Measurements from ENCODE around the gene SYT1.
"Not testable (repeated sequence)": the region's sequence is repeated elsewhere in the genome, so short reads cannot be mapped to it uniquely, and the experiment has no call there.

Gene SYT1

DNA sequence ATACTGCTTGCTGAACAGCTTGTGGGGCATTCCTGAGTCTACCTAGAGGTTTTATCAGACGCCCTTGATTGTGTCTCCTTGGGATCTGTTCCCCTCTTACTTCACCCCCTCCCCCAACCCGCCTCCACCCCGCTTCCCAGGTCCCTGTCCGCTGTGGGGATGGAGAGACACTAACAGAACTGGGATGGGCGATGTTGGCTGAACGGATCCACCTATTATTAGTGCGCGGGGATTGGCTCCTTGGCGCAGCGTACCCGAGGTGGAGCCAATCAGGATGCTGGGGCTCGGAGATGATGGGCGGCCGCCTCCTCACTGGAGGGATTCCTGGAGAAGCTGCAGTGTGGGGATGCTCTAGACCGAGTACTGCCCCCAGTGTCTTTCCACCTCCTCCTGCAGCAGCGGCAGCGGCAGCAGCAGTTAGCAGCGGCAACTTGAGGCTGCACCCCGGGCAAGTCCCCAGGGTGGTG, at the start of gene SYT1:
SYT1 (plus strand) TSS at position 372 of the 467 bp plus-strand sequence.
- no peak for DNase-seq

DNA sequence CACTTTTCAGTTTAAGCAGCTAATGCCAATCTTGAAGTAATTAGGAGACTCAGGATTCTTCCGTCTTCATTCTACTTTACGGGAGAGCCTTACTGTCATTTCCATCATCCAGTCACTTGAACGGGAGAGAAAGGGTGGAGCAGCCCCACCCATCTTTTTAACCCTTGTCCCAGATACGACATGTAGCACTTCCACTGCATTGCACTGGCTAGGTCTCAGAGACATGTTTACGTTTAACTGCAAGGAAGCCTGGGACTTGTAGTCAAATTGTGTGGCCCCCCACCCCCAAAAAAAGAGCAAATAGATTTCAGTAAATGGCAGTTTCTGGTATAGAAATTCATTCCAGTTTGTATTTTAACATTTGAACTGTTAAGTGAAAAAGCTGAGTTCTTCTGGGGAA, 46.1 kb upstream of the SYT1 start:
- no peak for DNase-seq

DNA sequence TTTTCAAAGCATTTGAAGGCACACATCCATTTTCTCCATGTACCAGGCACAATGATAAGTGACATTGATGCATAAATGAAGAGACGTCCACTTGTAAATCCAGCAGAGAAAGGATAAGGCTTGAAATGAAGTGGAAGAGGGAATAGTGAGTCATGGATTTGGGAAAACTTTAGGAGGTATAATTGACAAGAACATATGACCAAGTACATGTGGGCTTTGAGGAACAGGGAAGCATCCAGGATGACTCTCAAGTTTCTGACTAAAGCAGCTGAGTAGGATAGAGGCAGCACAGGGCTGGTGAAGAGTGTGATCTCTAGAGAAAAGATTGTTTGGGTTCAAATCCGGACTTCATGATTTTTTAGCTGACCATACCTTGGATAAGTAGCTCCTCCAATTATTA, 43.6 kb upstream of the SYT1 start:
- DNase-seq: no peak

DNA sequence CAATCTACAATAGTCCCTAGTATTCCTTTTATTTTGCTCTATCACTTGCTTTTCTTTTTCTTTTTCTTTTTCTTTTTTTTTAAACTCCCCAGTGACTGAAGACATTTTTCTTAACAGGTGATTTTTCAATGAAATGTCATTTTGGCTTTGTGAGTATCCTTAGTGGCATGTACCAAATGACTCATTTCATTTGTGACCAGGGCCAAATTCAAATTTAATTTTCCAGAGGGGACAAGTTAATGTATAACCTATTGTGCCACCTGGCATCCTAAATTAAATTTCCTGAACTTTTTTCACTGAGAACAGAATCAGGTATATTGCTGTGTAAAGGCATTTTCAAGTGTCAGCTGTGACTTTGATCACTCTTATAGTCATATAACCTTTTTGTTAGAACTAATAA, 39.7 kb upstream of the SYT1 start:
- no peak for DNase-seq

DNA sequence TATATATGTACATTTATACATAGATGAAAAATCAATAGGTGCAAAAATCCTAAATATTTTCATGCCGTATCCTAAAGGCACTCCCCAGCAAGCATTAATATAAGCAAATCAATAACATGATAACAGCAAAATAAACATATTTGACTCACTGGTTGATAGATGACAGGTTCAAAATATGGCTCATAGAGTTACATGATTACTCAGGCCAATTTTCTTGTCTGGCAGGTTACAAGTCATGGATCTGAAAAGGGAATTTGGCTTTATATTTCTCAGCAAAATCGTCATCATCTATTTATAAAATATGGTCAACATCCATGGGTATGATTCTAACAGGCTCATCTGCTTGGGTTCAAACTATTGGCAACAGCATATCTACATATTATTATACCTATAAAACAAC, 34.9 kb upstream of the SYT1 start:
- DNase-seq: no peak

DNA sequence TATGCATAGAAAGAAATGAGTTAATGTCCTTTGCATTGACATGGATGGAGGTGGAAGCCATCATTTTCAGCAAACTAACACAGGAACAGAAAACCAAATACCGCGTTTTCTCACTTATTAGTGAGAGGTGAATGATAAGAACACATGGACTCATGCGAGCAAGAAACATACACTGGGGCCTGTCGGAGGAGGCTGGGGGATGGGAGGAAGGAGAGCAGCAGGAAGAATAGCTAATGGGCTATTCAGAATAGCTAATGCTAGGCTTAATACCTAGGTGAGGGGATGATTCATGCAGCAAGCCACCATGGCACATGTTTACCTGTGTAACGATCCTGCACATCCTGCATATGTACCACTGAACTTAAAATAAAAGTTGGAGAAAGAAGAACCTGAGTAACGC, 29.1 kb upstream of the SYT1 start:
- DNase-seq: no peak

DNA sequence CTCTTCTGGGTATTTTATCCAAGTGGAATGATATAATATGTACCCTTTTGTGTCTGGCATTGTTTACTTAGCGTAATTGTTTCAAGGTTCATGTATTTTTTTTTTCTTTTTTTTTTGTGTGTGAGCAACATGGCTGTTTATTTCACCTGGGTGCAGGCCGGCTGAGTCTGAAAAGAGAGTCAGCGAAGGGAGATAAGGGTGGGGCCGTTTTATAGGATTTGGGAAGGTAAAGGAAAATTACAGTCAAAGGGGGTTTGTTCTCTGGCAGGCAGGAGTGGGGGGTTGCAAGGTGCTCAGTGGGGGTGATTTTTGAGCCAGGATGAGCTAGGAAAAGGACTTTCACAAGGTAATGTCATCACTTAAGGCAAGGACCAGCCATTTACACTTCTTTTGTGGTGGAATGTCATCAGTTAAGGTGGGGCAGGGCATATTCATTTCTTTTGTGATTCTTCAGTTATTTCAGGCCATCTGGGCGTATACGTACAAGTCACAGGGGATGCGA, 24.0 kb upstream of the SYT1 start:
- DNase-seq: not testable (repeated sequence)

DNA sequence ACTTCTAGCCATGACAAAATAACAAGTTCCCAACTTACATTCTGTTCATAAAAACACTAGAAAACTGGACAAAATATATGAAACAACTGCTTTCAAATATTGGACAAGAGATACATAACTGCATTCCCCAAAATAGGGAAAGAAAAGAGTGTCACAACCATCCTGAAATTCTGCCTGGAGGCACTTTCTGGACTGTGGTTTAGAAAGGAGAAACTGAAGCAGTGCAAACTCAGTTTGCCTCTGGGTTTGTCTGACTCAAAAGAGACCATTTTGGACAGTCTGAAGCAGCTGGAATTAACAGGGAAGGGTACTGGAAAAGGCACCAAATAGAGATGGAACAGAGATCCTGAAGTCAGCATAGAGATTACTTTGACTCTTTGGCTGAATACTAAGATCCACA, 11.3 kb upstream of the SYT1 start:
- DNase-seq: no peak

DNA sequence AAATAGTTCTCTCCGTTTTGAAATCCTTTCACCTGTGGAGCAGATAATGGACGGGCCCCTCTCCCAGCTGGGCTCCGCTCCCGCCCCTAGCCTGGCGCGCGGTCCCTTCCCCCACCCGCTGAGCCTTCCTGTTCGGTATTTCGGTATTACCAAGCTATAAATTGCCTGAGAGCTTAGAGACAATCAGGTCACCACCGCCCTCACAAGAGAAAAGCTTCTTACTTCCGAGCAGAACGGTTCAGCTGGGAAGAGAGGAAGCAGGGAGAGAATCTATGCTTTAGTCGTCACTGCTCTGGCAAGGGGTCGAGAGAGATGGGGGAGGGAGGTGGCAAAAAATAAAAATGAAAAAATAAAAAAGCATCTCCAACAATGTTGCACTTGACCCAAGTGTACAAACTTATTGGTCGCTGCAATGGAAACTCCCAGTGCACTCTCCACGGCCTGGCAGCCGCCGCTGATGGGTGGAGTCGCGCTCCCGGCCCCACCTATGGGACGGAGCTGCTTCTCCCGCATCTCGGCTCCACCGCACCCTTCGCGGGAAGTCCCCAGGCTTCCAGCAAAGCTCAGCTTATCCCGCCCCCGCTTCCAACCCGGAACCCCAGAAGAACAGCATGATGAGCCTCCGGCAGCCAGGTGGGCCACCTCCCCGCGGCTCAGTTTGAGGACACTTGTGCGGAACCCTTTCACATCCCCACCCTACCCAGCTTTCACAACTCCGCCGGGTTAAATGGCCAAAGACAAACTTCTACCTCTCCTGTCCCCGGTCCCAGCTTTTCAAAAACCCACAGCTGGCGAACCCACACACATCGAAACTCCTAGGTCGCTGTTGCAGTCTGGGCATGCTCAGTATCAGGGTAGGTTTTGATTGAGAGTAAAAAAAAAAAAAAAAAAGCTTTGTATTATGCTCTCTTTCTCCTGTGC, 832 bp upstream of the SYT1 start:
- no peak for DNase-seq

DNA sequence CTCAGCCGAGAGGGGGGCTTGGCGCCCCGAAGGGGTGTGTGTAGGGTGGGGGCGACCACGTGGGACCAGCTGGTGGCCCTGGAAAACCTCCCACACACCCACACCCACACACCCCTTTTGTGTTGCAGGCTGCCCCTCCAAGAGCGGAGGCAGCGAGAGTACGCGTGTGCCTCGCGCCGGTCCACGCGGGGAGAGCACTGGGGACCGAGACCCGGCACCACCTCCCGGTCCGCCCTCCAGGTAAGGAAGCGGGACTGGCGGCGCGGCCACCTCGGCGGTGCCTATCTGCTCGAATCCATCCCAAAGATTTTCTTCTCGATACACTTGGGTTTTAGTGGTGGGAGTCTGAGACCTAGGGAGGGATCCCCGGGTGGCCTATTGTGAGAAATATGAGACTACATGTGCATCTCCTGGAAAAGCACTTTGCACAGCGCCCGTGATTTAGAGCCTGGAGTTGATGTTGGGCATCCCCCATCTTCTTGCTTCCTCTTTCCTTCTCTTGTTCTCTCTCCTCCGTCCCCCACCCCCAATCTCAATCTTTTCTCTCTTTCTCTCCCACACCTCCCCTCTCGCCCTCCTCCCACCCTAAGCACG, 393 bp downstream of the SYT1 start:
- DNase-seq: no peak

DNA sequence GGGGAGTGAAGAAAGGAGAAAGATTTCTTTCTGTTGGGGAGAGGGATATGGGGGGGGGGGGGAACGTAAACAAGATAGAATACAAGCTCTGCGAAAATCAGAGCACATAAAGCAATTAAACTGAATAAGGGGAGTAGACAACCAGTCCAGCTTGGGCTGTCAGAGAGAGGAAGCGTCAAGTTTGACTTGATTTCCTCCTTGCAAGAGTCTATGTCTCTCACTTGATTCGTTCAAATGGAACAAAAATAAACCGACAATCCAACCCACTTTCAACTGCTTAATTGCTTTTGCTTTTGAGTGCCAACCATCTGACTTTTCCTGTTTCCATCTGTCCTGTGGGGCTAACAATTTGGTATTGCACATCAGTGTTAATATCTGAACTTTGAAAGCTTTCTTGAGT, 942 bp downstream of the SYT1 start:
- DNase-seq: no peak

DNA sequence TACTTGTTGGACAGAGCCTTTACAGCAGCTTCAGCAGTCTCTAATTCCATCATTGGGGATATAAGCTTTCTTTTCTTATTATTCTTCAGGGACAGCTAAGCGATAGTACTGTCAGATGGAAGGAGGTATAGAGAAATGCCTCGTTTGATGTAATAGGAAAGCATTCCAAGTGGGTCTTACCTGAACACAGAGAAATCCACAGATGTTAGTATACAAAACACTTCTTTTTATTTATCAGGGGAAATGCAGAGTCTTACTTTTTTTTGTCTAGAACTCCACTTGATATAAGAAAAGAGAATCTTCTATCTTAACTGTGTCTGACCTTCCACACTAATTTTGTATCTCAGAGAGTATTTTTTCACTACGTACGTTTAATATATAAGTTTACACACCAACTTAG, 1.9 kb downstream of the SYT1 start:
- DNase-seq: no peak

DNA sequence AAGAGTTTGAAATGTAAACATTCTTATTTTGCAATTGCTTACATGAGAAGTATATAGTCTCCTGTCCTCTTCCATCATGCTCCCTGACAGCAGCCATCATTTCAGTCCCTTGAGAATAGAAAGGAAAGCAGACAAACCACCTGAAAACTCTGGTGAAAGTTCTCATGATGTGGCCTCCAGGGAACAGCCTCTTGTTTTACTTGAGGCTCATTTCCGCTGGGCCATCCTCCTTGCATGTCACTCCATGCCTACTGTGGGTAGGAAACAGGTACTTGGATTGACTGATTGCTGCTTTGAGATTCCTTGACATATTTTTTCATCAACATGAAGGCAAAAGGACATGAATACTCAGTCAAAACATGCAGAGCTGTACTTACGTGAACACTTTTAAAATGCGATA, 6.0 kb downstream of the SYT1 start:
- no peak for DNase-seq

DNA sequence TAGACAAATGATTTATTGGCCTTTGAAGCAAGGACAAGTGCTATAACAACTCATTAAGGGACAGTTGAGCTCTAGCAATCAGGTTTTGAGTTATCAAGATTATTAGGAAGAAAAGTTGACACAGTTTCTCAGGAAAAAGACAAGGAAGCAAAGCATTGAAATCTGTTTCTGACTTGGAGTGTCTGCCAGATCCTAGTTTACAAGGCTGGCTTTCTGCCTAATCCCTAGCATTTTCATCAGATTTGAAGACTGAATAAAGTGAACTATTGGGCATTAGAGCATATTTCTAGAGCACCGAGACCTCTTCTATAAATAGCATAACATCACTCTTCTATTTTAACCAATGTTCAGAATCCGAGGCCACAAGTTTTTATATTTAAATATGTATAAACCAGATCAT, 7.0 kb downstream of the SYT1 start:
- no peak for DNase-seq

DNA sequence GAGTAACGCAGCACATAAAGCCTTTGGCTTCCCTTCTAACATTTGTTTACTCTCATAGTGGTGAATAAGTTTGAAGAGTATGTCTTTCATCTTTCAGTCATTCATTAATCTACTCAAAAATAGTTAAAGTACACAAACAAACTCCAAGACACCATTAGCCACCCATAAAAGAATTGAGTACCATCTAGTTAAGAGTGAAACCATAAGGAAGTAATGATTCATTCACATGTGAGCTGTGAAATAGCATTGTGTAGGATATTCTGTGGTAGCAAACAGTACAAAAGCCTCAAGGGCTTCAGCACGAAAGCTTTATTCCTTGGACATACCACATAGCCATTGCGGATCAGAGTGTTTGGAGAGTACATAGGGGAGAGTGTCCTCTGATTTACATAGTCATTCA, 13.9 kb downstream of the SYT1 start:
- DNase-seq: no peak

DNA sequence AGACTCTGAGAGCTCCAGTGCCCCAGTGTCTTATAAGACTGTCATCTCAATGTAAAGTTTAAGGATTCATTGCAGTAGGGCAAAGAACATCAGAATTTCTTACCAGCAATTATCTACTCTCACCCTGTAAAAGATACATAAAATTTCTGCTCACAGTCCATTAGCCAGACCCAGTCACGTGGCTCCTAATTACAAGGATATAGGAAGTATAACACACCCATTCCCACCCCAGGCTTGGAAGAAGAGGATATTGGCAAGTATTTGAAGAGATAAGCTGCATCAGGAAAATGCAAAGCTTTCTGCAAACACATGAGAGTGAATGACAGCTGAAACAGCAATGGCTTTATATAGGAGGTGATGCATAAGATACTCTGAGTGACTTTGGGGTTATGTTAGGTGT, 14.3 kb downstream of the SYT1 start:
- no peak for DNase-seq

DNA sequence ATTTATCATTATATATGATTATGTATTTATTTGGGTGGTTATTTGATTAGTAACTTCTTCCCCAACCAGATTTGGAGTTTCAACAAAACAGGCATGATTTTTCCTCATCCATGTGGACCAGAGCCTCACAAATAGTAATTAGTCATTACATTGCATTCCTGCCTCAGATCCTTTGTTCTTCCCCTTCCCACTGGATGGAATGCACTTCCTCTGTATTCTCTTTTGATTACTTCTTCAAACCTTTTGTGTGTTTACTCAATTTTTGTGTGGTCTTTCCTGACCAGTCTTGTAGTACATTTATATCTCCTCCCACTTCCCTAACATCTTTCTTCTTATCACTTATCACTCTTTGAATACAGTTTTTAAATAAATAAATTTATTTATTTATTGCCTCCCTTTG, 15.5 kb downstream of the SYT1 start:
- no peak for DNase-seq

DNA sequence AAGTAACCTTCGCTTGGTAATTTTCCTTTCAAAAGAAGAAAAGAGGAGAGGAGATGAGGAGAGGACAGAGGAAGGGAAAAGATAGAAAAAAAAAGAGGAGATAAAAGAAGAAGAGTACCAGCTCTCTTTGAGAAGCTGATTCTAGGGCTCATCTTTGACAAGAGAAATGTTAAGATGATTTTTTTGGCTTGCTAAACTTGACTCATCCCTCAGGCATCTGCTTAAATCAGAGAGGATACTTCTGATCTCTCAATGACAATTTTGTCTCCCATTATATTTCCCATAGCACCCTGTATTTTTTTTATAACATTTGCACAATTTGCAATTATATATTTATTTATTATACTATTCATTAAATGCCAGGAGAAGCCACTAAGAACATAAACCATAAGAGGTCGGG, 17.1 kb downstream of the SYT1 start:
- DNase-seq: no peak

DNA sequence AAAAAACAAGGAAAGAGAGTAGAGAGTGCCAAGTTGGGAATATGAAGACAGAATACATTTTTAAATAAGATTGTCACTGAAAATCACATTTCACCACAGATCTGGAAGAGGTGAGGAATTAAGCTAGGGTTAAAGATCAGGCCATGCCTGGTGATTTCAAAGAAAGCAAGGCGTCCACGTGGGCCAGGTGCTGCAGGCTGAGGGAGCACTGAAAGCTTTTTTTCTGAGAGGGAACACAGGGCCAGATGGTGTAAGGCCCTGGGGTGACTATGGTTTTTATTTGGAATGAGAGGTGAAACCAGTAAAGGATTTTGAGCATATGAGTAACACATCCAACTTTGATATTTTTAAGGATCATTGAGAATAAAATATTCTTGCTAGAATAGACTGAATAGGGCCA, 20.9 kb downstream of the SYT1 start:
- DNase-seq: no peak

DNA sequence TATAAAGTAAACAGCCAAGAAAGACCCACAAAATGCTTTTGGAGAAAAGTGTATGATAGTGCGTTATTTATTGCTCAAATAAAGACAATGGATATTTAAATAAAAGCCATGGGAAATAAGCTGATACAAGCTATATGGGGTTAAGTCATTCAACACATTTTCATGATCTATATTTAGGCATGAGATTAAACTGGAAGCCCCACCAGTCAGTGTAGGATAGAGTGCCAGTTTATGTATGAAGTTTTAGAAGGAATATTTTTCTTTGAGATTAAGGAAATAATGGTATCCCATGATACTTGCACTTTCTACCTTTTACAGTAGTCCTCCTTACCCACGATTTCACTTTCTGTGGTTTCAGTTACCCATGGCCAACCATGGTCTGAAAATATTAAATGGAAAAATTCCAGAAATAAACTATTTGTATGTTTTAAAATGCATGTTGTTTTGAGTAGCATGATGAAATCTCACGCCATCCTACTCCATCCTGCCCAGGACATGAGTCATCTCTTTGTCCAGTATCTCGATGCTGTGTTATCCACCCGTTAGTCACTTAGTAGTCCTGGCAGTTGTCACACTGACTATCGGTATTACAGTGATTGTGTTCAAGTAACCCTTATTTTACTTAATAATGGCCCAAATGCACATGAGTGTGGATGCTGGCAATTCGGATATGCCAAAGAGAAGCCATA, 22.3 kb downstream of the SYT1 start:
- DNase-seq: no peak

DNA sequence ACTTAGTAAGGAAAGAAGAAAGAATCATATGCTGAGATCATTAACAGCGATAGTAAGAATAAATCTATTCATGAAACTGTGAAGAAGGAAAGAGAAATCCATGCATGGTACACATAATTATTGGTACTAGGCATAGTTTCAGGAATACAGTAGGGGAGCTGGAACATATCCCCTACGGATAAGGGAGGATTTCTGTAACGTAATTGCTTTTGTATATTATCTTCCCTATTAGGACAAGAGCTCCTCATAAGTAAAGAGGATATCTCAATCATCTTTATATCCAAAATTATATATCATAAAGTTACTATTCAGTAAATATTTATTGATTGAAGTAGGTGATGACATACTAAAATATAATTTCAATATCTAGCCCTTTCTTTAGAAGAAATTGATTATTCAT, 22.9 kb downstream of the SYT1 start:
- DNase-seq: no peak

DNA sequence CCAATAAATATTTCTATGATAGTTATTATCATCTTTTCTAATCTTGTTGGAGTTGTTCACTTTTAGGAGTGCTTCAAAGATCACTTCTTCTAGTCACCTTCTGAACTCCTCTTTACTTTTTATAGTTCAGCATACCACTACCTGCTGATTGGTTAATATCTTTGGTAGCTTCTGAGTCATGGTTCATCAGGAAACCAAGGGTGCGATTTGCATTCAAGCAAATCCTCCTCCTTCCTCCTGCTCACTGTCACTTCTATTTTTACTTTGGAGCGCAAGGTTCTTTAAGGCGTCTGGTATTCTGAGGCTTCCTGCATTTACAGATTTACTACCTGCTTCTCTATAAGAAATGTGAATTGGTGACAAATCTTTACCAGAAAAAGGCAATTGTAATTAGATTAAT, 24.0 kb downstream of the SYT1 start:
- no peak for DNase-seq

DNA sequence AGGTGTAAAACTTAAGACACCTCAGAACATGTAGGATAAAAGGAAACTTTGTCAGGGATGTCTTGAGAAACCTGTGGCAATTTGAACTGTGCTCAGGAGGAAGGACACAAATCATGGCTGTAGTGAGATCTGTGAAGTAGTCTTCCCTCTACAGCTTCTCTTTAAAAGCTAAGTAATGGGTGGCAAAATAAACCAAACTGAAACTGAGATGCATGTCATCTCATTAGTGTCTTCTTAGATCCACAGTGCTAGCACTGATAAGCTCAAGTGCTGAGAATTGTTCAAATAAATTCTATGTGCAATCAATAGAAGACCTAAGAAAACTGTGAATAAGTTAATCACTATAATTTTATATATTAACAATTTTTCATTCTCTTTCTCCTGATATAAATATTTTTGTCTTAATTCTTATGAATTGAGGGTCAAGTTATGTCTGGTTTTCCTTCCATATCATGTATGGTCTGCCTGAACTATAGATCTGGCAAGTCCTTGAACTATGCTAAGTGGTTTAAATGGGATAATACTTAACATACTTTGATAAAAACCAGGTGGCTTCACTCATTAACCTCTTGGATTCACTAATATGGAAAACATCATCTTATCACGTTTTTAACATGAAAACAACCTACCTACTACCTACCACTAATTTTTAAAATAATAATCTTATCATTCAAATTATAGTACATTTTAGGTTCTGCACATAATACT, 27.2 kb downstream of the SYT1 start:
- DNase-seq: no peak
